ENCODE measurements around the gene KLHL22. TPM values are rescaled to one million over a fixed set of nuclear protein-coding genes. Genes with fewer than 3 reads are reported as not detected.

KLHL22 gene
- total RNA-seq, 1 donor from 2014 or later = 14.3 TPM

- H3K4me1 Mint-ChIP-seq = peaks cover 27% of the 10 kb centered on the region
- peaks cover 80% of the 10 kb centered on the region for H3K79me2 ChIP-seq (ENCODE audit: low read depth)
- H3K27ac Mint-ChIP-seq = peak overlapping the region; percentile 79
- TF ChIP-seq CTCF (IDR thresholded peaks at IDR 0.05) (no peak), EZH2 (IDR thresholded peaks at IDR 0.05) (no peak), EZH2phosphoT487 (IDR thresholded peaks at IDR 0.05) (no peak)
- no peaks in the 10 kb centered on the region for H3K36me3 ChIP-seq
- H3K9me3 ChIP-seq (ENCODE audit: low read depth) = no peaks in the 10 kb centered on the region
- peaks cover 16% of the 10 kb centered on the region for H3K36me3 Mint-ChIP-seq
- peaks cover 37% of the 10 kb centered on the region for H3K4me1 ChIP-seq
- H3K9me3 Mint-ChIP-seq = peaks cover 4% of the 10 kb centered on the region
- H4K20me1 ChIP-seq (ENCODE audit: low read depth) = peaks cover 42% of the 10 kb centered on the region
- H3K4me2 ChIP-seq = peak overlapping the region; percentile 23
- peak overlapping the region; percentile 33 for H3K27ac ChIP-seq
- no peaks in the 10 kb centered on the region for H3K27me3 ChIP-seq
- no peak for DNase-seq (ENCODE audit: low spot score)
- no peaks in the 10 kb centered on the region for H3K27me3 Mint-ChIP-seq (ENCODE audit: insufficient read depth, low read depth)
- no peak overlapping the region for H2AFZ ChIP-seq (replicated peaks)
- no peak overlapping the region for H3K4me3 ChIP-seq
- no peak overlapping the region for H3K9ac ChIP-seq
- H3F3A ChIP-seq (ENCODE audit: low read depth) = peaks cover 9% of the 10 kb centered on the region
- H3K4me3 Mint-ChIP-seq = no peak overlapping the region
Observed at GRCh38 chr22:20530368-20531153, 35.0 kb upstream of the KLHL22 start.

GRCh38 chr22:20528405-20528978 is 32.9 kb upstream of the KLHL22 start:
- no peaks in the 10 kb centered on the region for H3K9me3 ChIP-seq (ENCODE audit: low read depth)
- no peaks in the 10 kb centered on the region for H3K36me3 ChIP-seq
- no peak for TF ChIP-seq EZH2 (IDR thresholded peaks at IDR 0.05)
- TF ChIP-seq CTCF (IDR thresholded peaks at IDR 0.05) = no peak
- TF ChIP-seq EZH2phosphoT487 (IDR thresholded peaks at IDR 0.05) = no peak
- H3K9ac ChIP-seq = no peak overlapping the region
- no peak overlapping the region for H3K27ac ChIP-seq
- H3F3A ChIP-seq (ENCODE audit: low read depth) = peaks cover 9% of the 10 kb centered on the region
- no peaks in the 10 kb centered on the region for H3K27me3 ChIP-seq
- Mint-ChIP-seq H3K27me3 (ENCODE audit: insufficient read depth, low read depth) (peaks cover 2% of the 10 kb centered on the region), H3K27ac (no peak overlapping the region), H3K4me3 (no peak overlapping the region), H3K4me1 (peaks cover 30% of the 10 kb centered on the region), H3K9me3 (peaks cover 4% of the 10 kb centered on the region), H3K36me3 (peaks cover 12% of the 10 kb centered on the region)
- DNase-seq (ENCODE audit: low spot score) = no peak
- no peak overlapping the region for H3K4me3 ChIP-seq
- H2AFZ ChIP-seq (replicated peaks) = no peak overlapping the region
- H3K4me2 ChIP-seq = no peak overlapping the region
- H3K4me1 ChIP-seq = peaks cover 37% of the 10 kb centered on the region
- H3K79me2 ChIP-seq (ENCODE audit: low read depth) = peaks cover 80% of the 10 kb centered on the region
- H4K20me1 ChIP-seq (ENCODE audit: low read depth) = peaks cover 54% of the 10 kb centered on the region

GRCh38 chr22:20526628-20527355 is 31.2 kb upstream of the KLHL22 start:
- Histone ChIP-seq H4K20me1 (ENCODE audit: low read depth) (peaks cover 56% of the 10 kb centered on the region), H3K4me2 (no peak overlapping the region), H3K4me1 (peaks cover 22% of the 10 kb centered on the region), H3K27me3 (no peaks in the 10 kb centered on the region), H3K27ac (no peak overlapping the region), H3F3A (ENCODE audit: low read depth) (peaks cover 9% of the 10 kb centered on the region), H3K9me3 (ENCODE audit: low read depth) (no peaks in the 10 kb centered on the region), H3K9ac (no peak overlapping the region), H2AFZ (replicated peaks) (no peak overlapping the region), H3K36me3 (no peaks in the 10 kb centered on the region), H3K4me3 (no peak overlapping the region), H3K79me2 (ENCODE audit: low read depth) (peaks cover 74% of the 10 kb centered on the region)
- peaks cover 2% of the 10 kb centered on the region for H3K27me3 Mint-ChIP-seq (ENCODE audit: insufficient read depth, low read depth)
- H3K4me1 Mint-ChIP-seq = peaks cover 17% of the 10 kb centered on the region
- no peak overlapping the region for H3K27ac Mint-ChIP-seq
- peaks cover 17% of the 10 kb centered on the region for H3K36me3 Mint-ChIP-seq
- no peak for DNase-seq (ENCODE audit: low spot score)
- TF ChIP-seq EZH2 (IDR thresholded peaks at IDR 0.05) = no peak
- H3K9me3 Mint-ChIP-seq = peaks cover 4% of the 10 kb centered on the region
- no peak overlapping the region for H3K4me3 Mint-ChIP-seq
